K562 (cell line): ENCODE data around the gene PIP5KL1. TPM values are rescaled to one million over a fixed set of nuclear protein-coding genes. Genes with fewer than 3 reads are reported as not detected.
A peak's percentile ranks its signal among the peaks of the same experiment; 100 is the strongest.

Source experiments
- CBX3 ChIP-seq, 2 experiments: IDR thresholded peaks; 1 replicate in 1 of 2; 2 replicates in 1 of 2; pipeline ENCODE4 v1.6.1; 2012; ENCODE audit warnings: inconsistent platforms in 2 of 2, low read length in 2 of 2, borderline replicate concordance in 1 of 2, control low read depth in 1 of 2
- DACH1 ChIP-seq: fragments of 450-650 bp; IDR thresholded peaks from 2 replicates; pipeline ENCODE4 v1.6.1; 2018; ENCODE audit not compliant: partially characterized antibody
- HCFC1 ChIP-seq: IDR thresholded peaks from 2 replicates; pipeline ENCODE4 v1.6.1; 2012; ENCODE audit warnings: low read depth, low read length, improper control_type of control experiment
- HDAC6 ChIP-seq: IDR thresholded peaks from 2 replicates; pipeline ENCODE4 v1.6.1; 2012; ENCODE audit warnings: low read depth, mild to moderate bottlenecking, control low read depth, inconsistent platforms, low read length, moderate library complexity
- IFI16 ChIP-seq: fragments of 250-450 bp; sonication (Bioruptor Pico); IDR thresholded peaks from 2 replicates; pipeline ENCODE4 v2.1.2; 2022; ENCODE audit warnings: mild to moderate bottlenecking, inconsistent platforms
- KLF16 ChIP-seq: IDR thresholded peaks from 2 replicates; pipeline ENCODE4 v1.6.1; 2016; ENCODE audit warnings: antibody characterized with exemption
- KLF6 ChIP-seq: fragments of 250-450 bp; sonication (Bioruptor Pico); IDR thresholded peaks from 2 replicates; pipeline ENCODE4 v1.4.0; 2020; ENCODE audit warnings: mild to moderate bottlenecking, moderate library complexity, borderline replicate concordance
- NFYB ChIP-seq: IDR thresholded peaks from 2 replicates; pipeline ENCODE4 v1.6.1; 2011; ENCODE audit warnings: mild to moderate bottlenecking, moderate library complexity; ENCODE audit not compliant: insufficient read length; ENCODE audit errors: extremely low read depth
- POLR2G ChIP-seq: fragments of 200-400 bp; formaldehyde crosslinking; IDR thresholded peaks from 2 replicates; pipeline ENCODE4 v1.6.1; 2017; ENCODE audit warnings: low read depth, mild to moderate bottlenecking, antibody characterized with exemption, low read length, moderate library complexity
- PPARD ChIP-seq: fragments of 250-450 bp; sonication (Bioruptor Pico); IDR thresholded peaks from 2 replicates; pipeline ENCODE4 v1.8.0; 2022; ENCODE audit warnings: inconsistent platforms, mild to moderate bottlenecking, moderate library complexity
- RB1 ChIP-seq: fragments of 450-650 bp; IDR thresholded peaks from 2 replicates; pipeline ENCODE4 v1.6.1; 2017; ENCODE audit warnings: low read depth, mild to moderate bottlenecking
- RCOR1 ChIP-seq, 2 experiments: IDR thresholded peaks; 2 replicates each; pipeline ENCODE4 v1.6.1; 2012; ENCODE audit warnings: low read depth in 2 of 2, low read length in 2 of 2, borderline replicate concordance in 1 of 2, improper control_type of control experiment in 1 of 2
- RUNX1 ChIP-seq: sonication (generic); IDR thresholded peaks from 2 replicates; pipeline ENCODE4 v1.6.1; 2016; ENCODE audit warnings: antibody characterized with exemption, low read depth
- SMAD1 ChIP-seq: fragments of 150-350 bp; IDR thresholded peaks from 2 replicates; pipeline ENCODE4 v1.6.1; 2014; ENCODE audit warnings: low read length, low read depth; ENCODE audit not compliant: partially characterized antibody
- SMAD3 ChIP-seq: fragments of 450-650 bp; formaldehyde crosslinking; conservative IDR thresholded peaks from 2 replicates; pipeline ENCODE4 v1.4.0; 2020; ENCODE audit warnings: mild to moderate bottlenecking
- SRF ChIP-seq, 2 experiments: fragments of 250-450, 450-650 bp in 1 of 2; sonication (Bioruptor Pico) in 1 of 2; sonication (generic) in 1 of 2; formaldehyde crosslinking; IDR thresholded peaks; 2 replicates each; pipeline versions ENCODE4 v1.5.0 to v1.5.1; 2020 to 2022; ENCODE audit warnings: mild to moderate bottlenecking in 1 of 2, missing genetic modification reagents in 1 of 2
- SRSF3 ChIP-seq: fragments of 200-400 bp; formaldehyde crosslinking; IDR thresholded peaks from 2 replicates; pipeline ENCODE4 v1.6.1; 2016; ENCODE audit warnings: mild to moderate bottlenecking, low read length, moderate library complexity; ENCODE audit not compliant: insufficient read depth
- ZNF12 ChIP-seq: sonication (generic); formaldehyde crosslinking; IDR thresholded peaks from 2 replicates; pipeline ENCODE4 v1.4.0; 2020; ENCODE audit warnings: mild to moderate bottlenecking, missing genetic modification reagents
- ZNF75A ChIP-seq: fragments of 450-650 bp; formaldehyde crosslinking; IDR thresholded peaks from 2 replicates; pipeline ENCODE4 v1.4.0; 2020; ENCODE audit warnings: mild to moderate bottlenecking
- ZNF764 ChIP-seq: fragments of 250-450 bp; sonication (Bioruptor Pico); IDR thresholded peaks from 2 replicates; pipeline ENCODE4 v1.4.0; 2020; ENCODE audit warnings: low read depth, mild to moderate bottlenecking, moderate library complexity
- ZSCAN32 ChIP-seq: fragments of 450-650 bp; formaldehyde crosslinking; IDR thresholded peaks from 2 replicates; pipeline ENCODE4 v1.4.0; 2020; ENCODE audit warnings: mild to moderate bottlenecking, moderate library complexity
- polyA plus RNA-seq, 8 experiments: library from polyadenylated mRNA; depleted of rRNA in 4 of 8; stranded (reverse) in 5 of 8; unstranded in 3 of 8; fragments of >200 nt; fragmentation: Nextera tagmentation in 2 of 8; fragmentation: Illumina TruSeq in 1 of 8; extraction: Ambion mirVana in 2 of 8; extraction: Trizol in 1 of 8; gene quantifications; 2 replicates each; pipeline versions ENCODE4 v1.2.1 to v1.2.3, GENCODE V29; 2011 to 2014; ENCODE audit warnings: inconsistent platforms in 1 of 8, missing spikeins in 1 of 8
- total RNA-seq, 7 experiments: library from RNA; depleted of rRNA in 6 of 7; stranded (reverse); fragments of >200 nt in 6 of 7; fragmentation: Illumina TruSeq in 2 of 7; extraction: Trizol in 2 of 7; gene quantifications; 2 replicates each; pipeline versions ENCODE4 v1.2.1 to v1.2.3, GENCODE V29; 2011 to 2021; ENCODE audit warnings: low replicate concordance in 1 of 7
- TF ChIP-seq, protein P1 (sequence below): fragments of 450-650 bp; conservative IDR thresholded peaks from 2 replicates; pipeline ENCODE4 v1.6.1; 2016; ENCODE audit warnings: missing genetic modification characterization, low read depth, mild to moderate bottlenecking, control low read depth, missing compliant biosample characterization
- TF ChIP-seq, protein P2 (sequence below): fragments of 250-450 bp; sonication (Bioruptor Pico); IDR thresholded peaks from 2 replicates; pipeline ENCODE4 v1.4.0; 2020; ENCODE audit warnings: borderline replicate concordance
- TF ChIP-seq, protein P3 (sequence below): fragments of 250-450 bp; sonication (Bioruptor Pico); IDR thresholded peaks from 2 replicates; pipeline ENCODE4 v1.4.0; 2020; ENCODE audit warnings: mild to moderate bottlenecking

PIP5KL1 gene
- total and polyA plus RNA-seq, 9 of the 15 experiments (the other 6 are each of a cell fraction or from before 2014, with no cell fraction given), result 0.18 to 4.8 (median 1.2) TPM

DNA sequence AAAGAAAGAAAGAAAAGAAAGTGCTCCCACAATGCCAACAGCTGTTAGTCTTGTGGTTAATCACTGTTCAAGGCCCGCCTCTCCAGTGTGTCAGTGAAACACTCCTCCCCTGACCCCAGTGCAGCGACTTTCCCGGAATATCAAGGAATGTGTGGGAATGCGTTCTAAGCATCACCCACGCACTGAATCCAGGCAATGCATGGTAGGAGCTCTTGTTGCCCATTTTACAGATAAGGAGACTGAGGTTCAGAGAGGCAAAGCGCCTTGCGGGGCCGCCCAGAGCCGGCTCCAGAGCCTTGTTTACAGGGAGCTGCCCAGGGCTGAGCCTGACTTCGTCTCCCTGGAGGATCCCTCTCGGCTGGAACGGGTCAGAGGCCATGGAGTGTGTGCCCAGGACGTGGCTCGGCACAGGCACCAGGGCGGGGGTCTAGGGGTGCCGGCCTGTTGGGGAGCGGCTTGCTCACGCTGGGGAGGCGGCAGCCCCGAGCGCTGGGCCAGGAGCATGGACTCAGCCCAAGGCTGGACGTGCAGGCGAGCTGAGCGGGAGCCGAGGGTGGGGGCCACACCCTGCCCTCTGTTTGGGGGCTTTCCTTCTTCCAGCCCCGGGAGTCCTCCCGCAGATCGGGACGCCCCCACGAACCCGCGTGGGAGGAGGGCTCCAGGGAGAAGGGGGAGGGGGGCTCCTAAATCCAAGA is 32.0 kb downstream of the PIP5KL1 start (continued):
- TF ChIP-seq ZNF764 (CRISPR knock-in tag) (no peak), POLR2G (no peak), KLF16 (no peak), SRSF3 (no peak), HCFC1 (no peak), DACH1 (peak; percentile 79), NFYB (no peak), RCOR1 (IDR thresholded peaks at IDR 0.05; ENCODE audit: borderline replicate concordance in 1 of 2, low read depth in 2 of 2, low read length in 2 of 2) (peak in 1 of 2 experiments; percentile 59; a peak in 1 of 4 replicates), CBX3 (IDR thresholded peaks at IDR 0.05; ENCODE audit: borderline replicate concordance in 1 of 2, low read length in 2 of 2) (peak in 1 of 2 experiments; percentile 68; a peak in 1 of 3 replicates), PPARD (no peak), KLF6 (CRISPR knock-in tag) (no peak), SMAD3 (CRISPR knock-in tag) (no peak), RUNX1 (no peak), RB1 (0 out of 2 replicates have a peak, but pooled peaks have one; percentile 10), HDAC6 (no peak), SMAD1 (peak; percentile 32), SRF (CRISPR knock-in tag; IDR thresholded peaks at IDR 0.05) (no peak), ZNF75A (no peak), IFI16 (CRISPR knock-in tag) (no peak), ZNF12 (CRISPR knock-in tag) (peak; percentile 92), ZSCAN32 (CRISPR knock-in tag) (0 out of 2 replicates have a peak, but pooled peaks have one; percentile 4)
- TF ChIP-seq, protein P1, sequence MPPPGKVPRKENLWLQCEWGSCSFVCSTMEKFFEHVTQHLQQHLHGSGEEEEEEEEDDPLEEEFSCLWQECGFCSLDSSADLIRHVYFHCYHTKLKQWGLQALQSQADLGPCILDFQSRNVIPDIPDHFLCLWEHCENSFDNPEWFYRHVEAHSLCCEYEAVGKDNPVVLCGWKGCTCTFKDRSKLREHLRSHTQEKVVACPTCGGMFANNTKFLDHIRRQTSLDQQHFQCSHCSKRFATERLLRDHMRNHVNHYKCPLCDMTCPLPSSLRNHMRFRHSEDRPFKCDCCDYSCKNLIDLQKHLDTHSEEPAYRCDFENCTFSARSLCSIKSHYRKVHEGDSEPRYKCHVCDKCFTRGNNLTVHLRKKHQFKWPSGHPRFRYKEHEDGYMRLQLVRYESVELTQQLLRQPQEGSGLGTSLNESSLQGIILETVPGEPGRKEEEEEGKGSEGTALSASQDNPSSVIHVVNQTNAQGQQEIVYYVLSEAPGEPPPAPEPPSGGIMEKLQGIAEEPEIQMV (tag), result no peak
- TF ChIP-seq, protein P2, sequence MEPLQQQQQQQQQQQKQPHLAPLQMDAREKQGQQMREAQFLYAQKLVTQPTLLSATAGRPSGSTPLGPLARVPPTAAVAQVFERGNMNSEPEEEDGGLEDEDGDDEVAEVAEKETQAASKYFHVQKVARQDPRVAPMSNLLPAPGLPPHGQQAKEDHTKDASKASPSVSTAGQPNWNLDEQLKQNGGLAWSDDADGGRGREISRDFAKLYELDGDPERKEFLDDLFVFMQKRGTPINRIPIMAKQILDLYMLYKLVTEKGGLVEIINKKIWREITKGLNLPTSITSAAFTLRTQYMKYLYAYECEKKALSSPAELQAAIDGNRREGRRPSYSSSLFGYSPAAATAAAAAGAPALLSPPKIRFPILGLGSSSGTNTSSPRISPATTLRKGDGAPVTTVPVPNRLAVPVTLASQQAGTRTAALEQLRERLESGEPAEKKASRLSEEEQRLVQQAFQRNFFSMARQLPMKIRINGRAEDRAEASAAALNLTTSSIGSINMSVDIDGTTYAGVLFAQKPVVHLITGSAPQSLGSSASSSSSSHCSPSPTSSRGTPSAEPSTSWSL (CRISPR knock-in tag), result no peak
- TF ChIP-seq, protein P3, sequence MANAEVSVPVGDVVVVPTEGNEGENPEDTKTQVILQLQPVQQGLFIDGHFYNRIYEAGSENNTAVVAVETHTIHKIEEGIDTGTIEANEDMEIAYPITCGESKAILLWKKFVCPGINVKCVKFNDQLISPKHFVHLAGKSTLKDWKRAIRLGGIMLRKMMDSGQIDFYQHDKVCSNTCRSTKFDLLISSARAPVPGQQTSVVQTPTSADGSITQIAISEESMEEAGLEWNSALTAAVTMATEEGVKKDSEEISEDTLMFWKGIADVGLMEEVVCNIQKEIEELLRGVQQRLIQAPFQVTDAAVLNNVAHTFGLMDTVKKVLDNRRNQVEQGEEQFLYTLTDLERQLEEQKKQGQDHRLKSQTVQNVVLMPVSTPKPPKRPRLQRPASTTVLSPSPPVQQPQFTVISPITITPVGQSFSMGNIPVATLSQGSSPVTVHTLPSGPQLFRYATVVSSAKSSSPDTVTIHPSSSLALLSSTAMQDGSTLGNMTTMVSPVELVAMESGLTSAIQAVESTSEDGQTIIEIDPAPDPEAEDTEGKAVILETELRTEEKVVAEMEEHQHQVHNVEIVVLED (CRISPR knock-in tag), result no peak
